Nephron (organoid): ENCODE data around the gene TOR1A.

Experiments
- H3K27ac Mint-ChIP-seq, 3 experiments: 2 replicates each; pipeline ENCODE4 v1.8.0; 2020; ENCODE audit warnings: mixed read lengths in 3 of 3, mild to moderate bottlenecking in 2 of 3, moderate library complexity in 1 of 3
- H3K27me3 Mint-ChIP-seq: 2 replicates; pipeline ENCODE4 v1.8.0; 2021; ENCODE audit warnings: low read depth, mild to moderate bottlenecking, moderate library complexity, mixed read lengths
- H3K36me3 Mint-ChIP-seq: 2 replicates; pipeline ENCODE4 v1.8.0; 2020; ENCODE audit warnings: low read depth, mixed read lengths
- H3K4me1 Mint-ChIP-seq: 2 replicates; pipeline ENCODE4 v1.8.0; 2020; ENCODE audit warnings: mixed read lengths
- H3K4me3 Mint-ChIP-seq, 3 experiments: 2 replicates each; pipeline ENCODE4 v1.8.0; 2020; ENCODE audit warnings: mild to moderate bottlenecking in 3 of 3, mixed read lengths in 3 of 3, moderate library complexity in 2 of 3
- H3K9me3 Mint-ChIP-seq: 2 replicates; pipeline ENCODE4 v1.8.0; 2020; ENCODE audit warnings: mixed read lengths
- CTCF ChIP-seq, 3 experiments: fragments of 200-600 bp; sonication (generic); IDR thresholded peaks; one replicate each; pipeline ENCODE4 v1.5.0; 2021; ENCODE audit warnings: antibody characterized with exemption in 3 of 3; ENCODE audit not compliant: unreplicated experiment in 3 of 3

TOR1A gene

GRCh38 chr9:129867136-129868022 lies 43.4 kb upstream of the TOR1A start:
- Mint-ChIP-seq H3K4me1 (no peaks in the 10 kb centered on the region), H3K4me3 (no peak overlapping the region), H3K36me3 (peaks cover 29% of the 10 kb centered on the region), H3K27me3 (peaks cover 5% of the 10 kb centered on the region), H3K9me3 (no peaks in the 10 kb centered on the region), H3K27ac (no peak overlapping the region)
- TF ChIP-seq CTCF (IDR thresholded peaks at IDR 0.05; ENCODE audit: unreplicated experiment in 3 of 3), result no peak

GRCh38 chr9:129866394-129867135 lies 42.6 kb upstream of the TOR1A start:
- Mint-ChIP-seq H3K36me3 (peaks cover 35% of the 10 kb centered on the region), H3K4me1 (no peaks in the 10 kb centered on the region), H3K27ac (no peak overlapping the region), H3K27me3 (peaks cover 5% of the 10 kb centered on the region), H3K9me3 (no peaks in the 10 kb centered on the region), H3K4me3 (no peak overlapping the region)
- TF ChIP-seq CTCF (IDR thresholded peaks at IDR 0.05; ENCODE audit: unreplicated experiment in 3 of 3), result no peak

GRCh38 chr9:129865668-129866320 lies 41.9 kb upstream of the TOR1A start:
- Mint-ChIP-seq H3K4me3 (no peak overlapping the region), H3K4me1 (no peaks in the 10 kb centered on the region), H3K9me3 (no peaks in the 10 kb centered on the region), H3K27ac (no peak overlapping the region), H3K36me3 (peaks cover 36% of the 10 kb centered on the region), H3K27me3 (peaks cover 5% of the 10 kb centered on the region)
- no peak for TF ChIP-seq CTCF (IDR thresholded peaks at IDR 0.05; ENCODE audit: unreplicated experiment in 3 of 3)

- Mint-ChIP-seq H3K36me3 (peaks cover 34% of the 10 kb centered on the region), H3K4me1 (no peaks in the 10 kb centered on the region), H3K27ac (no peak overlapping the region), H3K9me3 (no peaks in the 10 kb centered on the region), H3K4me3 (no peak overlapping the region), H3K27me3 (peaks cover 5% of the 10 kb centered on the region)
- no peak for TF ChIP-seq CTCF (IDR thresholded peaks at IDR 0.05; ENCODE audit: unreplicated experiment in 3 of 3)
These were observed 41.2 kb upstream of the TOR1A start for GRCh38 chr9:129864991-129865647.

GRCh38 chr9:129863059-129863690 lies 39.2 kb upstream of the TOR1A start:
- H3K36me3 Mint-ChIP-seq, result peaks cover 34% of the 10 kb centered on the region

More at GRCh38 chr9:129863059-129863690, 39.2 kb upstream of the TOR1A start:
- no peak overlapping the region for H3K27ac Mint-ChIP-seq
- no peaks in the 10 kb centered on the region for H3K4me1 Mint-ChIP-seq
- no peak overlapping the region for H3K4me3 Mint-ChIP-seq
- no peaks in the 10 kb centered on the region for H3K9me3 Mint-ChIP-seq
- H3K27me3 Mint-ChIP-seq, result peaks cover 5% of the 10 kb centered on the region
- TF ChIP-seq CTCF (IDR thresholded peaks at IDR 0.05; ENCODE audit: unreplicated experiment in 3 of 3), result no peak
